Endometrium (tissue), 2 donors: ENCODE results near the gene COX7B2.

Experiments used
- FAIRE-seq: peaks from 2 replicates; lab custom pipeline; 2012; peaks lifted over from hg19 to GRCh38; lab: Jason Lieb, UNC
- donor health status: control.
- donor health status: control.

Gene COX7B2

GRCh38 chr4:46909078-46909477 lies at the start of gene COX7B2:
TSS of gene COX7B2 (minus strand) at chr4:46909245. CDS start at chr4:46735192, 174,053 bp downstream.
- no peak for FAIRE-seq

GRCh38 chr4:46956451-46956850 lies 47.4 kb upstream of the COX7B2 start:
- FAIRE-seq = no peak

- FAIRE-seq = no peak
Observed at GRCh38 chr4:46955601-46956000, 46.6 kb upstream of the COX7B2 start.

- FAIRE-seq = no peak
Observed at GRCh38 chr4:46954643-46955042, 45.6 kb upstream of the COX7B2 start.

- FAIRE-seq = no peak
Observed at GRCh38 chr4:46953564-46953963, 44.5 kb upstream of the COX7B2 start.

- no peak for FAIRE-seq
Observed at GRCh38 chr4:46952451-46952850, 43.4 kb upstream of the COX7B2 start.

- FAIRE-seq = no peak
Observed at GRCh38 chr4:46950826-46951225, 41.8 kb upstream of the COX7B2 start.

- no peak for FAIRE-seq
Observed at GRCh38 chr4:46949822-46950221, 40.8 kb upstream of the COX7B2 start.

- FAIRE-seq = no peak
Observed at GRCh38 chr4:46947541-46947940, 38.5 kb upstream of the COX7B2 start.

GRCh38 chr4:46946919-46947536 lies 38.0 kb upstream of the COX7B2 start:
- FAIRE-seq = no peak

GRCh38 chr4:46945062-46945461 lies 36.0 kb upstream of the COX7B2 start:
- no peak for FAIRE-seq

- no peak for FAIRE-seq
Observed at GRCh38 chr4:46944345-46944744, 35.3 kb upstream of the COX7B2 start.

GRCh38 chr4:46937493-46937892 lies 28.4 kb upstream of the COX7B2 start:
- no peak for FAIRE-seq

GRCh38 chr4:46934726-46935125 lies 25.7 kb upstream of the COX7B2 start:
- no peak for FAIRE-seq

GRCh38 chr4:46933686-46934085 lies 24.6 kb upstream of the COX7B2 start:
- FAIRE-seq = no peak

GRCh38 chr4:46931981-46932380 lies 22.9 kb upstream of the COX7B2 start:
- FAIRE-seq = no peak

GRCh38 chr4:46930891-46931290 lies 21.8 kb upstream of the COX7B2 start:
- no peak for FAIRE-seq

- no peak for FAIRE-seq
Observed at GRCh38 chr4:46927201-46927600, 18.2 kb upstream of the COX7B2 start.

GRCh38 chr4:46924789-46925529 lies 15.9 kb upstream of the COX7B2 start:
- no peak for FAIRE-seq

- FAIRE-seq = no peak
Observed at GRCh38 chr4:46922205-46922604, 13.2 kb upstream of the COX7B2 start.

GRCh38 chr4:46908148-46908547 lies 897 bp downstream of the COX7B2 start:
- no peak for FAIRE-seq

- no peak for FAIRE-seq
Observed at GRCh38 chr4:46900082-46900481, 9.0 kb downstream of the COX7B2 start.

GRCh38 chr4:46894826-46895225 lies 14.2 kb downstream of the COX7B2 start:
- no peak for FAIRE-seq

GRCh38 chr4:46890056-46890455 lies 19.0 kb downstream of the COX7B2 start:
- FAIRE-seq = no peak
